Heart right ventricle (tissue), 16 donors: Measurements from ENCODE around the gene FGF14. TPM values are rescaled to one million over a fixed set of nuclear protein-coding genes. Genes with fewer than 3 reads are reported as not detected.

Experiments
- ATAC-seq, 8 donors: fragments of 200-7000 bp; cut with Tn5 transposase; one replicate each; pipeline ENCODE4 v1.9.1; 2020; ENCODE audit warnings: mild to moderate bottlenecking in 8 of 8, moderate library complexity in 8 of 8, moderate number of reproducible peaks in 1 of 8
- DNase-seq, 2 donors: peaks; one replicate each; pipeline ENCODE4 v3.0.0-alpha.2; 2020
- H3K27ac ChIP-seq, 10 donors: fragments of 200-600 bp; sonication (generic) in 2 of 10; one replicate each; pipeline versions ENCODE4 v1.5.0 to v1.8.0; 2020 to 2022; ENCODE audit warnings: mild to moderate bottlenecking in 3 of 10
- H3K27me3 ChIP-seq, 7 donors: fragments of 200-600 bp; one replicate each; pipeline ENCODE4 v1.8.0; 2021 to 2022; ENCODE audit warnings: mild to moderate bottlenecking in 2 of 7
- H3K36me3 ChIP-seq, 9 donors: fragments of 200-600 bp; sonication (generic) in 1 of 9; one replicate each; pipeline versions ENCODE4 v1.5.0 to v1.8.0; 2020 to 2022; ENCODE audit warnings: mild to moderate bottlenecking in 2 of 9
- H3K4me1 ChIP-seq, 9 donors: fragments of 200-600 bp; sonication (generic) in 1 of 9; one replicate each; pipeline versions ENCODE4 v1.5.0 to v1.8.0; 2020 to 2022; ENCODE audit warnings: mild to moderate bottlenecking in 4 of 9
- H3K4me3 ChIP-seq, 10 donors: fragments of 200-600 bp; sonication (generic) in 2 of 10; one replicate each; pipeline versions ENCODE4 v1.5.0 to v1.8.0; 2020 to 2022; ENCODE audit warnings: mild to moderate bottlenecking in 7 of 10, moderate library complexity in 2 of 10
- H3K9me3 ChIP-seq, 11 donors: fragments of 200-600 bp in 10 of 11; sonication (generic) in 2 of 11; one replicate each; pipeline versions ENCODE4 v1.5.0 to v1.8.0; 2013 to 2022; ENCODE audit warnings: mild to moderate bottlenecking in 2 of 11, control low read depth in 1 of 11, moderate library complexity in 1 of 11
- WGBS, 2 donors: extraction: QIAGEN DNeasy Blood & Tissue Kit; methylation state at CpG; one replicate each; pipeline ENCODE4 v1.1.7; 2013; ENCODE audit warnings: inconsistent platforms in 1 of 2; 5-methylcytosine and 5-hydroxymethylcytosine counted together
- intact Hi-C, 10 donors: fragments of 100-400 bp; cut with DNase I; formaldehyde crosslinking; loops; one replicate each; pipeline versions ENCODE4 v1.11.1 to v1.14.2; 2022
- polyA plus RNA-seq, 2 donors: library from polyadenylated mRNA; stranded (reverse); fragments of 200-250 nt; gene quantifications; one replicate each; pipeline ENCODE4 v1.2.3, GENCODE V29; 2013
- total RNA-seq, 10 donors: library from RNA; stranded (reverse); fragmentation: NEBNext Ultra II Directional in 3 of 10; extraction: Animal tissue kit (Norgen Biotek cat#: 25700) in 3 of 10; gene quantifications; one replicate each; pipeline versions ENCODE4 v1.2.1 to v1.2.4, GENCODE V29; 2021 to 2023
- TF ChIP-seq, protein P1 (sequence below), 9 donors: fragments of 200-600 bp; sonication (generic) in 2 of 9; IDR thresholded peaks; one replicate each; pipeline versions ENCODE4 v1.5.0 to v1.8.0; 2021 to 2022; ENCODE audit warnings: antibody characterized with exemption in 9 of 9, mild to moderate bottlenecking in 5 of 9, moderate library complexity in 1 of 9
- donor health status: Arrhythmogenic right ventricular cardiomyopathy.
- donor health status: ischemic (EF 13 %, LVEDD 7.1; RV severe dilation, severe dysfunction).
- donor health status: healthy with polysubstance abuse.
- donor health status: DM: no; HTN: yes; CAD: no.
- donor health status: DM: no; HTN: no; CAD: no.
- donor health status: ischemic (EF 25% LVEDD 6.9; RV normal size, moderate dysfunction).
- donor health status: ischemic (EF 25% LVEDD 5.7; RV mildly dilated, moderate dysfunction).
- donor health status: healthy.
- donor health status: DM: yes; HTN: yes; CAD: no.
- donor health status: Ischemic cardiomyopathy.
- donor health status: ischemic (EF 35%, LVEDD 5.7; RV mildly dilated, moderate dysfunction).
- donor health status: nonischemic (EF 11% LVEDD 7.7; RV severe dilation, severe dysfunction).
- donor health status: DM: yes; HTN: yes; CAD: no.
- donor health status: PGD.
- donor health status: ischemic (EF 29% LVEDD 5.4; RV normal size, mild dysfunction).
- donor health status: nonischemic (EF 23%, LVEDD 6.1; RV moderate dilation, normal function).

The FGF14 gene
- total and polyA plus RNA-seq, 12 donors = 0.20 to 7.8 (median 5.3) TPM

DNA sequence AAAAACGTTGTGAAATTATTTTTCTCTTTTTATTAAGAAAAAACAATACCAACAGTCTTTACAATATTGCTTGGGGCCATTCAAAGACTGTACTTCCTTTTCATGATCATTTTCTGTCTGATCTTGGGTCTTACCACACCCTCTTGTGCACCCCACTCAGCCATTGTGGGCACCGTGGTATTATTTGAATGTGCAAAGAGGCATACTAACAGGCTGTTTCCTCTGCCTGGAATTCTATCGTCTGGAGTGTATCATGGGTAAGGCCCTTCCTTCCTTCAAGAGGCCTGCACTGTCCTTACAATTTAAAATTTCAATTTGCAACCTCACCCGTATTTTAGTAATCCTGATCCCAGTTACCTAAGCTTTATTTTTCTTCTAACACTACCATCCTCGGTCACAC, 76.5 kb downstream of the FGF14 start:
- TF ChIP-seq, protein P1, sequence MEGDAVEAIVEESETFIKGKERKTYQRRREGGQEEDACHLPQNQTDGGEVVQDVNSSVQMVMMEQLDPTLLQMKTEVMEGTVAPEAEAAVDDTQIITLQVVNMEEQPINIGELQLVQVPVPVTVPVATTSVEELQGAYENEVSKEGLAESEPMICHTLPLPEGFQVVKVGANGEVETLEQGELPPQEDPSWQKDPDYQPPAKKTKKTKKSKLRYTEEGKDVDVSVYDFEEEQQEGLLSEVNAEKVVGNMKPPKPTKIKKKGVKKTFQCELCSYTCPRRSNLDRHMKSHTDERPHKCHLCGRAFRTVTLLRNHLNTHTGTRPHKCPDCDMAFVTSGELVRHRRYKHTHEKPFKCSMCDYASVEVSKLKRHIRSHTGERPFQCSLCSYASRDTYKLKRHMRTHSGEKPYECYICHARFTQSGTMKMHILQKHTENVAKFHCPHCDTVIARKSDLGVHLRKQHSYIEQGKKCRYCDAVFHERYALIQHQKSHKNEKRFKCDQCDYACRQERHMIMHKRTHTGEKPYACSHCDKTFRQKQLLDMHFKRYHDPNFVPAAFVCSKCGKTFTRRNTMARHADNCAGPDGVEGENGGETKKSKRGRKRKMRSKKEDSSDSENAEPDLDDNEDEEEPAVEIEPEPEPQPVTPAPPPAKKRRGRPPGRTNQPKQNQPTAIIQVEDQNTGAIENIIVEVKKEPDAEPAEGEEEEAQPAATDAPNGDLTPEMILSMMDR (IDR thresholded peaks at IDR 0.05) = no peak
- DNase-seq (no peak), ATAC-seq (no peak)
- 55 to 60% methylated on average over 5 of the region's 5 CpGs for WGBS, 2 donors
- intact Hi-C loops = no loop called here
- H3K27ac ChIP-seq = no peak overlapping the region
- H3K36me3 ChIP-seq = no peaks in the 10 kb centered on the region
- H3K4me1 ChIP-seq = no peaks in the 10 kb centered on the region
- H3K4me3 ChIP-seq = no peak overlapping the region
- H3K9me3 ChIP-seq = no peaks in the 10 kb centered on the region
- no peaks in the 10 kb centered on the region for H3K27me3 ChIP-seq

DNA sequence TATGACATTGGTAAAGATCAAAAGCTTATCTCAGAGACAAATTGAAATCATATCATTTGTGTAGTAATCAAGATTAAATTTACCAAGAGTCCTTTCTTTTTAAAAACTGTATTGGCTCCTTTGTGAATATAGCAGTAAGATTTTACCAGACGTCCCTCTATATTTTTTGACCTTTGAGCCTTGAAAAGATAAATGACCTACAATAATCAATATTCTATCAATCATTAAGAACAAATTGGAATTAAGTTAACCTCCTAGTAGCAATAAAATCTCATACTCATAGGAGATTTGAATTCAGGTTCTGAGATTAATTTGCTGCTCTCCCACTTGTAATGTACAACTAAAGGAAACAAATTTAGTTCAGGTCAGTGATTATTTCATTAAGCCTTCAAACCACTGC, 78.3 kb downstream of the FGF14 start:
- intact Hi-C loops = no loop called here

DNA sequence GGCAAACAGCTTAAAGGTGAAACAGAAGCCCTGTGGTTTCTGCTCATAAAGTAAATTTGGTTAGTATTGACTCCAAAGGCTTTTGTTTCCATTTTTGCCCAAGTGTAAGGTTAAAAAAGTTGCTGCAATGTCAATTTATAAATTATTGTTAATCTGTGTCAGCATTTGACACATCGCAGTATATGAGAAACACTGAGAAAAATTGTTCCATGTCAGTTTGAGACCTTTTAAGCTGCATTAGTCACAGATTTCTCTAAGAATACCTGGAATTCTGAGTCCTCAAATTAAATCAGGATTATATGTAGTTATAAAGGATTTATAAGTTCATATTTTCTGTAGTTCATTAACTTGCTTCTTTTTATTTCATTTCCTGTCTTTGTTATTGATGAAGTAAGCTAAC, 78.8 kb downstream of the FGF14 start:
- Histone ChIP-seq H3K36me3 (no peaks in the 10 kb centered on the region), H3K27me3 (no peaks in the 10 kb centered on the region), H3K4me3 (no peak overlapping the region), H3K4me1 (peaks cover 0 to 15% (median 7%) of the 10 kb centered on the region in 9 donors), H3K9me3 (no peaks in the 10 kb centered on the region), H3K27ac (no peak overlapping the region)
- intact Hi-C loops = no loop called here
- TF ChIP-seq, protein P1 (IDR thresholded peaks at IDR 0.05) = no peak
- ATAC-seq (no peak), DNase-seq (no peak)
- WGBS, 2 donors = 95 to 99% methylated on average over 1 of the region's 1 CpG

More for the DNA sequence above, 78.3 kb downstream of the FGF14 start:
- TF ChIP-seq, protein P1 (IDR thresholded peaks at IDR 0.05) = no peak
- Histone ChIP-seq H3K9me3 (no peaks in the 10 kb centered on the region), H3K27ac (no peak overlapping the region), H3K36me3 (no peaks in the 10 kb centered on the region), H3K4me3 (no peak overlapping the region), H3K4me1 (peaks cover 0 to 10% (median 5%) of the 10 kb centered on the region in 9 donors), H3K27me3 (no peaks in the 10 kb centered on the region)
- no peak for ATAC-seq
- no peak for DNase-seq
- 81 to 86% methylated on average over 1 of the region's 1 CpG for WGBS, 2 donors

DNA sequence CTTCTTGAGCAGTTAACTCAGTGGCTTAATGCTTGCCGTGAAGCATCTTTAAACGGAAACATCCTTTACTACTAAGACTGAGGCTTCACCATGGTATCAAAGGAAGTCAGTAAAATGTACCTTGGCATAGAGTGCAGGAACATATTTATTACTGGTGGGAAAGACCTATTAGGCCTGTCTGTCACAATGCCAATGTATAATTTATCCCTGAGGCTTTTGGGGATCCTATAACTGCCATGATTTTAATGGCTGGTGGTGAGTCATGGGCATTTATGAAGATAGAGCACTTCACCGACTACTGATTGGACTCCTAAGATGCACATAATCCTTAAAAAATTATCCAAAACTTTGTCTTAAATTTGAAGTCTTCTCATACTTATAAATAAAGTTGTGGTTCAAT, 79.6 kb downstream of the FGF14 start:
- H3K27me3 ChIP-seq = no peaks in the 10 kb centered on the region
- peaks cover 0 to 23% (median 11%) of the 10 kb centered on the region in 9 donors for H3K4me1 ChIP-seq
- 91% methylated on average over 3 of the region's 3 CpGs for WGBS, 2 donors
- DNase-seq (no peak), ATAC-seq (no peak)
- TF ChIP-seq, protein P1 (IDR thresholded peaks at IDR 0.05) = no peak
- intact Hi-C loops = no loop called here
- no peaks in the 10 kb centered on the region for H3K9me3 ChIP-seq
- no peaks in the 10 kb centered on the region for H3K36me3 ChIP-seq
- no peak overlapping the region for H3K27ac ChIP-seq
- no peak overlapping the region for H3K4me3 ChIP-seq
